ENCODE measurements around the gene AP3S2. TPM values are rescaled to one million over a fixed set of nuclear protein-coding genes. Genes with fewer than 3 reads are reported as not detected.

AP3S2 gene
- total RNA-seq (2022; extraction: Qiagen RNA extraction; ENCODE audit: low read depth) = 35.8 to 75.1 TPM (median 40.8 TPM) in 5 replicates

DNA sequence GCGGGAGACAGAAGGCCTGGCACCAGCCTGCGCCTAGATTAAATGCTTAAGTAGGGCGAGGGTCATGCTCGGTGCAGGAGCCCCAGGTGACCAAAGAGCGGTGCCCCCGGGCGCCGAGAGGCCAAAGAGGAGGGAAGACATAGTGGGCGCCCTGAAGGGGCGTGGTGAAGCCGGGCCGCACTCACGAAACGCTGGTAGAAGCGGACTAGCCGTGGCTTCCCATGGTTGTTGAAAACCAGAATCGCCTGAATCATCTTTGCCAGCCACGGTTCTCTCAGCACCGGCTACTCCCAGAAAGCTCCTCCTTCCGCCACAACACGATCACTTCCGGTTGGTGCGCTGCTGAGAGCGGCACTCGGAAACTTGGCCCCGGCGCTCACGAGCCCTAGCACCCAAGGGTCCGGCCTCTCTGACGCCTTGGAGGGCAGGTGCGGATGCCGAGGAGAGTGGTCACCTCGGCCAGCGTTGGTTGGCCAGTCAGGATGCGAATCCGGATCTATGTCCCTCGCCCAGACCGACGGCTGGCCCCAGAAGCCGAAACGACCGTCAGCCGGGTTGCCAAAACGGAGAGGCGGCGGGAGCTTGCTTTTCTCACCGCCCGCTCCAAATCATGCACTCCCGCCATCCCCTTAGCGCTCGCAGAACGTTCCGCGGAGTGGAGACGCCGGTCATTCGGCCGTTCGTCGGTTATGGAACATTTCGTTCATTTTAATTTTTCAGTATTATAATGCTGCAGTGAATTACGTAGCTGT lies at the start of gene AP3S2:
TSS of gene AP3S2 (minus strand) at position 299 of the 752 bp plus-strand sequence. CDS start at position 254, 45 bp downstream.

DNA sequence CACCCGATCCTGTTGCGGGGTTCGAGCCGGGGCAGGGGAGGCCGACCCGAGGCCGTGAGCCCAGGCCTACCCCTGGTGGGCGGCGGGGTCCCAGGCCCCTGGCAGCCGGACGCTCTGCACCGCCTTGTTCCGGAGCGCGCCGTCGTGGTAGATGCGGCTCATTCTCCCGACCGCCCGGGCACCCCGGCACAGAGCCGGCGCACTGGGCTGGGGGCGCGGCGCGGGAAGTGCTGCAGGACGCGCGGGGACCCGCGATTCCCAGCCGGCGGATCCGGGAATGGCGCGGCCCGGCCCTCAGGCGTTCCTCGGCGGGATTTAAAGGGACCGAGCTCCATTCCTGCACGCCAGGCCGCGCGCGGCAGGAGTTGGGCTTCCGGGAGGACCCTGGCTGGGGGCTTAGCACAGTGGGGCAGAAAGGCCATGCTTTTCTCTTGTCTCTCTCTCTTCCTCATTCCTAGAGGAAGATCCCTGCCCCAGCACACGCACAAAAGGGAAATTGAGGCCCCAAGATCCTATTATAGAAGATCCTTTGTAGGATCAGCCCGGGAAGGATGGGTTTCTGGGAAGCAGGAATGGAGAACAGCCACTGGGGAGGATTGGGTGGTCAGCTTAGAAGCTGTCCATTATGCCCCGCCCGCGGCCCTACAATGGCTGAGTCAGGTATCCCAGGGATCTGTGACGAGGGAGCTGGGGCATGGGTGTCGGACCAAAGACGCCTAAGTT lies 19.0 kb upstream of the AP3S2 start, which contains the start of gene ARPIN:
TSS of gene ARPIN (minus strand) at position 279 of the 723 bp plus-strand sequence. CDS start at position 162, 117 bp downstream.

Other genes starting within 250 kb of the AP3S2 start
- gene KIF7, start 238.5 kb downstream of the AP3S2 start, total RNA-seq (2022; extraction: Qiagen RNA extraction; ENCODE audit: low read depth) = 3.2 to 5.0 TPM (median 4.3 TPM) in 5 replicates
- gene PLIN1, start 214.6 kb downstream of the AP3S2 start, total RNA-seq (2022; extraction: Qiagen RNA extraction; ENCODE audit: low read depth) = 0.05 to 0.25 TPM (median 0.13 TPM) in 4 of 5 replicates, not detected in the other
- gene PEX11A, start 203.2 kb downstream of the AP3S2 start, total RNA-seq (2022; extraction: Qiagen RNA extraction; ENCODE audit: low read depth) = 8.4 to 10.1 TPM (median 8.8 TPM) in 5 replicates
- 0.10 to 0.19 TPM (median 0.18 TPM) in 5 replicates for gene WDR93, start 203.2 kb downstream of the AP3S2 start, total RNA-seq (2022; extraction: Qiagen RNA extraction; ENCODE audit: low read depth)
- gene MESP1, start 142.7 kb downstream of the AP3S2 start, total RNA-seq (2022; extraction: Qiagen RNA extraction; ENCODE audit: low read depth) = 1.7 to 7.3 TPM (median 5.2 TPM) in 5 replicates
- 0.30 to 0.47 TPM (median 0.41 TPM) in 5 replicates for gene MESP2, start 117.7 kb downstream of the AP3S2 start, total RNA-seq (2022; extraction: Qiagen RNA extraction; ENCODE audit: low read depth)
- gene ANPEP, start 79.1 kb downstream of the AP3S2 start, total RNA-seq (2022; extraction: Qiagen RNA extraction; ENCODE audit: low read depth) = 73.4 to 91.5 TPM (median 77.1 TPM) in 5 replicates
- 8.5 to 13.6 TPM (median 12.6 TPM) in 5 replicates for gene ARPIN, start 19.0 kb upstream of the AP3S2 start, total RNA-seq (2022; extraction: Qiagen RNA extraction; ENCODE audit: low read depth)
- gene ZNF710, start 107.3 kb upstream of the AP3S2 start, total RNA-seq (2022; extraction: Qiagen RNA extraction; ENCODE audit: low read depth) = 11.5 to 15.5 TPM (median 14.3 TPM) in 5 replicates
- gene IDH2, start 208.5 kb upstream of the AP3S2 start, total RNA-seq (2022; extraction: Qiagen RNA extraction; ENCODE audit: low read depth) = 38.6 to 45.8 TPM (median 43.8 TPM) in 5 replicates

Data from A549 treated with GW870086 at 1 μM for 4 hours (cell line).